Parathyroid adenoma (tissue), 2 donors: ENCODE measurements around the gene GPC5.
A peak's percentile ranks its signal among the peaks of the same experiment; 100 is the strongest.

Experiments
- H2AFZ ChIP-seq: fragments of 300-600 bp; sonication (generic); one replicate; pipeline ENCODE4 v1.7.0; 2017; ENCODE audit warnings: antibody characterized with exemption, mild to moderate bottlenecking
- H3K27ac ChIP-seq: fragments of 300-600 bp; sonication (generic); one replicate; pipeline ENCODE4 v1.7.0; 2017
- H3K27me3 ChIP-seq: fragments of 300-600 bp; sonication (generic); one replicate; pipeline ENCODE4 v1.7.0; 2017; ENCODE audit warnings: low read length; ENCODE audit not compliant: control insufficient read depth, insufficient read depth
- H3K36me3 ChIP-seq: fragments of 300-600 bp; sonication (generic); one replicate; pipeline ENCODE4 v1.7.0; 2017; ENCODE audit warnings: low read length; ENCODE audit not compliant: control insufficient read depth, insufficient read depth
- H3K4me1 ChIP-seq: fragments of 300-600 bp; sonication (generic); one replicate; pipeline ENCODE4 v1.7.0; 2017; ENCODE audit warnings: control low read depth
- H3K4me2 ChIP-seq: fragments of 300-600 bp; sonication (generic); one replicate; pipeline ENCODE4 v1.7.0; 2017; ENCODE audit warnings: low read length
- H3K4me3 ChIP-seq: fragments of 300-600 bp; sonication (generic); one replicate; pipeline ENCODE4 v1.7.0; 2017; ENCODE audit warnings: low read depth, low read length
- H3K79me2 ChIP-seq: fragments of 300-600 bp; sonication (generic); one replicate; pipeline ENCODE4 v1.7.0; 2017; ENCODE audit warnings: control low read depth
- H3K9ac ChIP-seq: fragments of 300-600 bp; sonication (generic); one replicate; pipeline ENCODE4 v1.7.0; 2017; ENCODE audit warnings: mild to moderate bottlenecking
- H3K9me3 ChIP-seq: fragments of 300-600 bp; sonication (generic); one replicate; pipeline ENCODE4 v1.7.0; 2017; ENCODE audit warnings: low read length; ENCODE audit not compliant: control insufficient read depth
- CTCF ChIP-seq: fragments of 300-600 bp; sonication (generic); IDR thresholded peaks from one replicate; pipeline ENCODE4 v1.7.0; 2017; ENCODE audit warnings: antibody characterized with exemption, mild to moderate bottlenecking
- donor health status: primary hyperparathyroidism.

The GPC5 gene

GRCh38 chr13:92158346-92158745, 759.9 kb downstream of the GPC5 start:
- Histone ChIP-seq H3K9ac (no peak overlapping the region), H3K27me3 (no peaks in the 10 kb centered on the region), H3K27ac (no peak overlapping the region), H3K4me2 (no peak overlapping the region), H2AFZ (no peak overlapping the region), H3K36me3 (no peaks in the 10 kb centered on the region), H3K4me1 (no peaks in the 10 kb centered on the region), H3K79me2 (no peaks in the 10 kb centered on the region), H3K4me3 (no peak overlapping the region), H3K9me3 (no peaks in the 10 kb centered on the region)
- no peak for TF ChIP-seq CTCF

DNA sequence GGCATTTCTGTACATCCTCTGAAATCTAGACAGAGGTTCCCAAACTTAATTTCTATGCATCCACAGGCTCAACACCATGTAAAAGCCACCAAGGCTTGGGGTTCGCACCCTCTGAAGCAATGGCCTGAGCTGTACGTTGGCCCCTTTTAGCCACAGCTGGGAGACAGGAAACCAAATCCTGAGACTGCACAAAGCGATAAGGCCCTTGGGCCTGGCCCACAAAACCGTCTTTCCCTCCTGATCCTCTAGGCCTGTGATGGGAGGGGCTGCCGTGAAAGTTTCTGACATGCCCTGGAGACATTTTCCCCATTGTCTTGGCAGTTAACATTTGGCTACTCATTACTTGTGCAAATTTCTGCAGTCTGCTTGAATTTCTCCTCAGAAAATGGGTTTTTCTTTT, 766.4 kb downstream of the GPC5 start:
- no peak overlapping the region for H3K27ac ChIP-seq
- TF ChIP-seq CTCF, result no peak
- no peaks in the 10 kb centered on the region for H3K79me2 ChIP-seq
- no peaks in the 10 kb centered on the region for H3K36me3 ChIP-seq
- no peaks in the 10 kb centered on the region for H3K4me1 ChIP-seq
- H3K4me3 ChIP-seq, result no peak overlapping the region
- no peak overlapping the region for H2AFZ ChIP-seq
- H3K27me3 ChIP-seq, result no peaks in the 10 kb centered on the region
- no peaks in the 10 kb centered on the region for H3K9me3 ChIP-seq
- no peak overlapping the region for H3K9ac ChIP-seq
- no peak overlapping the region for H3K4me2 ChIP-seq

- Histone ChIP-seq H3K4me1 (no peaks in the 10 kb centered on the region), H2AFZ (no peak overlapping the region), H3K4me3 (no peak overlapping the region), H3K4me2 (no peak overlapping the region), H3K9ac (no peak overlapping the region), H3K9me3 (no peaks in the 10 kb centered on the region), H3K79me2 (no peaks in the 10 kb centered on the region), H3K36me3 (no peaks in the 10 kb centered on the region), H3K27me3 (no peaks in the 10 kb centered on the region), H3K27ac (no peak overlapping the region)
- no peak for TF ChIP-seq CTCF
Measured at GRCh38 chr13:92172191-92172590, 773.8 kb downstream of the GPC5 start.

GRCh38 chr13:92173254-92173653, 774.8 kb downstream of the GPC5 start:
- H3K9me3 ChIP-seq, result no peaks in the 10 kb centered on the region
- H2AFZ ChIP-seq, result no peak overlapping the region
- H3K9ac ChIP-seq, result no peak overlapping the region
- no peaks in the 10 kb centered on the region for H3K79me2 ChIP-seq
- TF ChIP-seq CTCF, result no peak
- no peak overlapping the region for H3K4me2 ChIP-seq
- no peak overlapping the region for H3K4me3 ChIP-seq
- H3K27ac ChIP-seq, result no peak overlapping the region
- no peaks in the 10 kb centered on the region for H3K4me1 ChIP-seq
- no peaks in the 10 kb centered on the region for H3K36me3 ChIP-seq
- no peaks in the 10 kb centered on the region for H3K27me3 ChIP-seq

DNA sequence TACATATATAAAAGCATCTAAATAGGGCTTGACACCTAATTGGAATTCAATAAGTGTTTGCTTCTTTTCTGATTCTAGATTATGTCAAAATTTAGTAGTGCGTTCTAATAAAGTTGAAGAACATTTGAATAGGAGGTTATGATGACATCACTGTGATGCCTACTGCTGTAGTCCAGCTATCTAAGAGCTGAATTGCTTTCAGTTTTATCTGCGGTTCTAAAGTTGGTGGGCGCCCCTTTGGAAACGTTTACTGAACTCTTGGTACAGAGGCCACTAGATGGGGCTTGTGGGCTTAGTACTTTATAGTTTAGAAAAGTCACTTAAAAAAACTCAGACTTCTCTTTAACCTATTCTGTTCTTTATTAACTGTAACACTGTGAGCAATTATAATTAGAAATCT, 776.9 kb downstream of the GPC5 start:
- H3K27me3 ChIP-seq, result no peaks in the 10 kb centered on the region
- no peak overlapping the region for H3K27ac ChIP-seq
- H3K4me2 ChIP-seq, result no peak overlapping the region
- no peak overlapping the region for H2AFZ ChIP-seq
- no peak overlapping the region for H3K4me3 ChIP-seq
- H3K36me3 ChIP-seq, result no peaks in the 10 kb centered on the region
- TF ChIP-seq CTCF, result peak; percentile 17
- no peaks in the 10 kb centered on the region for H3K4me1 ChIP-seq
- H3K9me3 ChIP-seq, result no peaks in the 10 kb centered on the region
- no peaks in the 10 kb centered on the region for H3K79me2 ChIP-seq
- no peak overlapping the region for H3K9ac ChIP-seq
